NCI-H2029 treated with DMSO at 0.1 percent for 48 hours (cell line): ENCODE results near the gene PRSS56.
A peak's percentile ranks its signal among the peaks of the same experiment; 100 is the strongest.

Source experiments
- DNase-seq: peaks from one replicate; lab custom pipeline; 2025; lab: John Stamatoyannopoulos, UW

Gene PRSS56

DNA sequence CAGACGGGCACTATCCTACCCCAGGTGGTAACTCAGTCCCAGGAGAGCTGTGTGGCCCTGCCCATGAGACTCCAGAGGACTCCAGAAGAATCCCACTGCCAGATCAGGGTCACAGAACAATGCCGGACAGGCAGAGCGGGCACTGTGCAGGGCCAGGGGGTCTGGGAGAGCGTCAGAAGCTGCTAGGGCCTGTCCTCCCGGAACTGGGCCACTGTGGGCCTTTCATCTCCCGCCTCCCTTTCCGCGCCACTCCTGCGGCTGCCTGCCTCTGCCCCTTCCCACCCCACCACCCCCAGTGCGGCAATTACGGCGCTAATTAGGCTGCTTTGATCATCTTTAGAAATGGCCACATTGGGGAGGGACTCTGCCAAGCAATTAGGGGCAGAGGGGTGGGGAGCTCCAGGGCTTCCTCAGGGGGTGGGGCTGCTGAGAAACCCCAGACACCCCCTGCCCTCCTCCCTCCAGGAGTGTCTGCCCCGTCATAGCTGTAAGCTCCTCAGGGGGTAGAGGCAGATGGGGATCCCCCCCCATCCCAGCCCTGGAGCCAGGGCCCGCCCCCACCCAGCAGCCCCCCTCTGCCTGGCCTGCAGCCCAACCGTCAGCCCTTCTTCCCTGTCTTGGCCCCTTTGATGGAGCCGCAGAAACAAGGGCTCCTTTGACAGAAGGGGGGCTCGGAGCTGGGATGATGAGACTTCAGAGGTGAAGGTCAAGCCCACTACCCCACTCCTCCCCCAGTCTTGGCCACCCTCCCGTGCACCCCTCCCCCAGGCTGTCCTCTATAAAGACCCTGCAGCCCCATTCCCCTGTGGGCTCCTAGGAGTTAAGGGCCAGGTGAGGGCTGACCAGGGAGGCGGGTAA lies at the start of gene PRSS56:
TSS of gene PRSS56 (plus strand) at position 808 of the 858 bp plus-strand sequence. CDS start 211 bp downstream, outside the sequence.
- DNase-seq = no peak

DNA sequence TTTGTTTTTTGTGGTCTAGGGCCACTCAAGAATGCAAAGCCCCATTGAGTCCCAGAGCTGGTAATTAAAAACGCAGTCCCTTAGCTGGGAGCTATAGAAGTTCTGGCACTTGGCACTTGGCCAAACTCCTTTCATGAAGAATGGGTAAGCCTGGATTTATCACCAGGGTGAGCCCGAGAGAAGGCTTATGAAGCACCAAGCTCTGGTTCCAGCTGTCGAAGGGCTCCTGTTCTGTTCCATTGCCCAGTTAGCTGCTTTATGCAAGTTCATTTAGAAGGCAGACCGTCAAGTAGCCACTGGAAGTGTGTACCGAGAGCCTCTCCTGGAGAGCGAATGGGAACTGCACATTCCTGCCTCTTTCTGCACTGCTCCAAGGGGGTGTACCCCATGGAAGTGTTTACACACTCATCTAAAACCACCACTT lies 46.7 kb upstream of the PRSS56 start:
- peak; percentile 73 for DNase-seq

DNA sequence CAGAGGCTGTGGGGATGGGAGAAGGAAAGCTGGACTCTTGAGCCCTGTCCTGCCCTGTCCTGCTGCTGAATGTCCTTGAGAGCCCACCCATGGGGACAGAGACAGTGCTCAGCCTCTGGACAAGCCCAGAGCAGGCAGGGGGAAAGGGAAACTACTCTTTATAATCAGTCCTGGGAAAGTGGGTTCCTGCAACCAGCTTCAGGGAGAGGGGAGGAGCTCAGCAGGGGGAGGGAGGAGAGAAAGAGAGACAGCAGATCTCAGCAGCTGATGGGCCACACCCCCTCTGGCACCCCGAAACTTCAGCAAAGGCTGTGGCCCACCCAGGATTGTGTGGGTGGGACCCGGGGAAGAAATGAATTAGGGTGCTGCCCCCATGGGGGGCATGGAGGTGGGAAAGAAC lies 44.1 kb upstream of the PRSS56 start:
- DNase-seq = no peak

DNA sequence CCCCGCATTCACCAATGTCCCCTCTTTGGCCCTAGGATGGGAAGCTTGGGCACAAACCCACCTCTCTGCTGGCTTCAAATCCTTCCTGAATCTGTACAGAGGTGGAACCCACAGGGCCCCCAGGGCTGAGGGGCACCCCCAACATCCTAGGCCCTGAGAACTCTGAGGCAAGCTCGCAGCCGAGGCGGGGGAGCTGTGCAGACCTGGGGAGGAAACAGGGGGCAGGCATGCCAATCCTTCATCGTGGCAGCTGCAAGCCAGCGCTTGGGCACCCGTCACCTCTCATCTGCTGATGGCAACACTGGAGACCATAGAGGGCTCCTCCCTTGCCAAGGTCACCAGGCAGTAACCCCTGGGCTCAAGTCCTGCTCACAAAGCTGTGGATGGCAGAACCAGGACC lies 43.4 kb upstream of the PRSS56 start:
- DNase-seq = no peak

DNA sequence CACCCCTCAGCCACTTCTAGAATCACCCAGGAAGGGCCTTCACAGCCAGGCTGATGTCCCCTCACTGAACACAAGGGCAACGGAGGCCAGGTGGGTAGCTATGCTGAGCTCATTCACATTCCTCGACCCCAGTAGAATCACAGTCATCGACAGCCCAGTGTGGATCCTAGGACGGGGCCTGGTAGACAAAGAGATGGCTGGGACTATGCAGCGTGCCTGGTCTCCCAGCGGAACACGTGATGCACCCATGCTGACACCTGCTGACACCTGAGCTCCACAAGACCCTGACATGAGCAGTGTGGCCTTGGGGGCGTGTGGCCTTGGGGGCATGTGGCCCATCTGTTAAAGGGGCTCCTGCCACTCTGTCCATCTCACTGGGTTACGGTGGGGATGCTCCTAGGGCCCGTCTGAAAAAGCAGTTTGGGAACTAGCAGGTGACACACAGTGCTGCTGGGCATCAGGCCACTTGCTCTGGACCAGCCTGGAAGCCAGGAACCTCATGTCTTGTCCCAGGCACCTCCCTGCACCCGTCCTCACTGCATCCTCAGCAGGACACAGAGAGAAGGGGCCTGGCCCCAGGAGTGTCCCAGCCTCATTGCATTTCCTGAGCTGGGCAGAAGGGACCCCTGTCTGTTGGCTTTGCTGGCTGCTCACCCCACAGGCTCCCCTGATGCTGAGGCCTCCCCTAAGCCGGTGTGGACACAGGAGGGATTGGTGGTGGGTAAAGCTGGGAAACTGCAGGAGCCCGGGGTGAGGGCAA lies 42.3 kb upstream of the PRSS56 start:
- no peak for DNase-seq

DNA sequence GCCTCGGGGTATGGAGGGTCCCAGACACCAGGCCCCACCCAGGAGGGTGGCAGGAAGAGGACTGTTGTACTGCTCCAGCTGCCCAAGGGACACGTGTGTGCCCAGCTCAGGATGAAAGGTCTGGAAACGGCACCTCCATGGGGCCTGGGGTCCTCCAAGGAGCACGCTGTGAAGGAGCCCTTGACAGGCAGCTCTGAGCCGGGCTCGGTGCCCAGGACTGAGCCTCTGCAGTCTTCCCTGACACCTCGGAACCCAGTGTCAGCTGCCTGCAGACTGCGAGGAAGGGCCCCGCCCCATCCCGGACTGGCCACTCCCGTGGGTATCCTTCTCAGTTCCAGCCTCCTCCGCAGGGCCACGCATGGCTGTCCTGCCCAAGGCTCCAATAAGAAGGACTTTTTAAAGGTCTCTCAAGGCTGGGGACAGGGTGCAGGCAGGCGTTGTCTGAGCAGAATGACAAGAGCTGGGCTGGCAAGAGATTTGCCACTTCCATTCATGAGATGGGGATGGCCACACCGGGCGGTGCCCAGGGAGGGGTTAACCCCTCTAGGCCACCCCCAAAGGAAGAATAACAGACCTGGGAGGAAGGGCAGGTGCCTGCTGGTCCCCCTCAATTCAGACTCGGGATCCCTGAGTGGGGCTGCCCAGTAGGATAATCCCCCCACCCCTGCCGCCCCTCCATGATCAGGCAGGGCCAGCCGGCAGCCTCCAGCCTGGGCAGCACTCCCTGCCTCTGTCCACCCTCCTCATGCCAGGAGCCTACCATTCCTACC lies 41.4 kb upstream of the PRSS56 start:
- DNase-seq = no peak

DNA sequence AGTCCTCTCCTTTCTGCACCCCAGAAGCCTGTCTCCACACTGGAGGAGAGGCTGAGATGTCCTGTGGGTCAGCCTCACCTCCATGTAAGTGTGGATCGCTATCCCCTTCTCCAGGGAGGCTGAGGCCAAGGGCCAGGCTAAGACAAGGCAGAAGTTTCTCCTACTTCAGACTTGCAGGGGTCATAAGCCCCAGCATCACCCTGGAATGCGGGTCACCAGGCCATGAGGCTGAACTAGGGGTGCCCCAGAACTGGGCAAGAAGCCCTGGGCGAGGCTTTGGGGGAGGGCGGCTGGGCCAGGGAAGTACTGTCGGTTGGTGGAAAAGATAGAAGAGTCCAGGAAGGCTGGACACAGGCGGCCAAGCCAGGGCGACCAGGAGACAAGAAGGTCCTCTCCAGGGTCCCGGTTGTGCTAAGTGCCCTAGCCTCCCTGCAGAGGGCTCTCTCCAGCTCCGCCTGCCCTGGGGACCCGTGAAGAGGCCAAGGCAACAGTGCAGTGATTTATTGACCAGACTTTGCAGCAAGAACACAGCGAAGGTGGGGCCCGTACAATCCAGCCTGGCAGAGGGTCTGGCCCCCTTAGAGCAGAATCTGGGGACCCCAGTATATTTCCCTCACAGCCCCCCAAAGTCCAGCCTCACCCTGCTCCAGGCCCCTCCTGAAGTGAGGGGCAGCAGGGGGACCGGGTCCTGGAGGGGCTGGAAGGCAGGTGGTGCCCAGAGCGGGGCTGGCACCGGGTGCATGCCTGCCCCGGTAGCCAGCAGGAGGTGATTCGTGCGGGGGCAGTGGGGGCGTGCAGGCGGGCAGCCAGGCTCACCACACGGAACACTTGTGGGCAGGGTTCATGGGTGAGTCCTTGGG lies 40.6 kb upstream of the PRSS56 start:
- no peak for DNase-seq

DNA sequence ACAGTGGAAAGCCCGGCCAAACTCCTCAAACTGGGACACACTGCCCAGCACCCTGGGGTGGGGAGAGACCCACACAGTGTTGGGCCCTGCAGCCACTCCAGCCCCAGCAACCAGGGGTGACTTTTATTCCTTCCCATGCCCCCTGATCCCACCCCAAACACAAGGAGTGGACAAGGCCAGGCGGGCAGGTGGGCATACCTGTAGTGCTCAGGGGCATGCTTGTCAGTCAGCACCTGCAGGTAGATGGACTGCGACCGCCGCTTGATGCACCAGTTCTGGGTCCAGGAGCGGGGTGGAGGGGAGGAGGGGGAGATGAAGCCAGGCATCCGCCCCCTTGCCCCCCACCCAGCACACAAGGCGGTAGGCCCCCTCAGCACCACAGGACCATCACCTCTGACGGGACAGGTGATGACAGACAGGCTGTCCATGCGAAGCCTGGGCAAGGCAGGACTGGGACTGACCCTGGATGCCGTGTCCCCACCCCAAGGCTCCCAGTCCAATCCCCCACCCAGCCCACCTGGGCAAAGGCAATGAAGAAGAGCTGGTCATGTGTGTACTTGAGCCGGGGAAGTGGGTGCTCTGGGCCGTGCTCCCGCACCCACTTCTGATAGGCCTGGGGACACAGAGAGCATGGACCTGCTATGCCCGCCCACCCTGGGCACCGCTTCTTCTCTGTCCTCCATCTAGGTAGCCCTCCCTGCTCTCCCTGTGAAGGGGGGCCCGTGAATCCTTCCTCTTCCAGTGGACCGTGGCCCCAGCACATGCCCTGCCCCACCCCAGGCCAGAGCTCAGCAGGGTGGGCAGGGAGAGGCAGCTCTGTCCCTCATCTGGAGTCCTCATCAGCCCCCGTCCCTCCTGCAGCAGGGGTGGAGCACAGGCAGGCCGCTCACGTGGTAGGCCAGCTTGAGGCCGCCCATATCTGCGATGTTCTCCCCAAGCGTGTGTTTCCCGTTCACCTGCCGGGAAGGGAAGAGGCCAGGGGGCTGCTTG lies 39.7 kb upstream of the PRSS56 start:
- no peak for DNase-seq

DNA sequence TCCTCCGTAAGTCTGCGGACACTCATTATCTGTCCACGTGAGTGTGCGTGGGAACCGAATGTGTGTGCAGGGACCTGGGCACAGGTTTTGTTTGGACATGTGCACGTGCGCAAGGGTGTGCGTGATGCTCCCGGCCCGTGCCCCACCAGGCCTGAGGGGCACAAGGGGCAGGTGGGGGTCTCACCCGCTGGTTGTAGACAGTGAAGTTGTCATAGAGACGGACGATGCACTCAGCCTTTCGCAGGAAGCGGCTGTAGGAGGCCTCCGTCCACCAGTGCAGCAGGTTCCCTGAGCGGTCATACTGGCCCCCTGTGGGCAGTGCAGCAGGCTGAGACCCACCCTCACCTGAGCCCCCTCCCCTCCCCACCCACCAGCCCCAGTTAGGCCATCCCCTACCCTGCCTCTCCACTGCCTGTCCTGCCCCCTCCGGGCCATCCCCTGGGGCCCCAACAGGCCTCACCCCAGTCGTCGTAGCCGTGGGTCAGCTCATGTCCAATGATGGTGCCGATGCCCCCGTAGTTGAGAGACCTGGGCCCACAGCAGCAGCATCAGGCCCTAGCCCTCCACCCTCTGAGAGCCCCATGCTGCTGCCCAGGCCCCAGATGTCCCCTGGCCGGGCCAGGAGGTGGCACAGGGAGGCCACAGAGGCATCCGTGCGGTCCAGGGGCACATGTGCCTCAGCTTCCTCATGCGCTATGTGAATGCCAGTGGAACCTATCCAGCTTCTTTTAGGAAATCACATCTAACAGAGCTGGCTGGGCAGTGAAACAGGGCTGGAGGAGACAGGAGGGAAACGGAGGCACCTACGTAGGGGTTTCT lies 38.7 kb upstream of the PRSS56 start:
- no peak for DNase-seq

DNA sequence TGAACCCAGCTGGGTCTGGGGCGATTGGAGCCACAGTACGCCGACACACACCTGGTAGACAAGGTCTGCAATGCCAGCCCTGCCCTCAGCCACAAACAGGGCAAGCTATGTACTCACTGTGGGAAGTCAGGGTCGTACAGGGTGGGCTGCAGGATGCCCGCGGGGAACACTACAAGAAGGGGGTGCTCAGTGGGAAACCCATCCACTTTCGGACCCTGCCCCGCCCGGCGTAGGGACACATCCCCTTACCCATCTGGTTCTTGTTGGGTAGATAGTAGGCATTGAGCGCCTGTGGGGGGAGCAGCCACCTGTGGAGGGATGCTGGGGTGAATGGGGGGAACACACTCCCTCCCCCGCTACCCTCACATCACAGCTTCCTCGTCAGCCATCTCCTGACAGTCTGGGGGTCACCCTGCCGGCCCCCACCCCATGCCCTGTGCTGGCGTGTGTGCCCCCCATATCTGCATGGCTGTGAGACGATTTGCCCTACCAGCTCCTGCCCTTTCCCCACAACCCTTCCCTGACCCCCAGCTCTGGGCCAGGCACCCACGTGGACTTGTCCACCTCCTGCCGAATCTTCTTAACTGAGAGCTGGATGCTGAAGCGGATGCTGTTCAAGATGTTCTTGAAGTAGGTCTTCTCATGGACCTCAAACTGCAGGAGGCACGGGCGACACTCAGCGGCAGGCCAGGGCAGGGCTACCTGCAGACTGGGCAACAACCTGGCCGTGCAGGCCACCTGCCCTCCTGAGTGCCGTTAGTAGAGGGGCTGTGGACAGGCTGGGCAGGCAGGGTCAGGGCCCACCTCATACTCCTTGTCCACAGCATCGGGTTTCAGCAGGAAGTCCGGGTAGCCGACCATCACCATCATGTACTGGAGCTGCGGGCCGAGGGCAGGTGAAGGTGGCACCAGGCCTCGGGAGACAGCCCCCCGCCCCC lies 37.6 kb upstream of the PRSS56 start:
- DNase-seq = no peak

DNA sequence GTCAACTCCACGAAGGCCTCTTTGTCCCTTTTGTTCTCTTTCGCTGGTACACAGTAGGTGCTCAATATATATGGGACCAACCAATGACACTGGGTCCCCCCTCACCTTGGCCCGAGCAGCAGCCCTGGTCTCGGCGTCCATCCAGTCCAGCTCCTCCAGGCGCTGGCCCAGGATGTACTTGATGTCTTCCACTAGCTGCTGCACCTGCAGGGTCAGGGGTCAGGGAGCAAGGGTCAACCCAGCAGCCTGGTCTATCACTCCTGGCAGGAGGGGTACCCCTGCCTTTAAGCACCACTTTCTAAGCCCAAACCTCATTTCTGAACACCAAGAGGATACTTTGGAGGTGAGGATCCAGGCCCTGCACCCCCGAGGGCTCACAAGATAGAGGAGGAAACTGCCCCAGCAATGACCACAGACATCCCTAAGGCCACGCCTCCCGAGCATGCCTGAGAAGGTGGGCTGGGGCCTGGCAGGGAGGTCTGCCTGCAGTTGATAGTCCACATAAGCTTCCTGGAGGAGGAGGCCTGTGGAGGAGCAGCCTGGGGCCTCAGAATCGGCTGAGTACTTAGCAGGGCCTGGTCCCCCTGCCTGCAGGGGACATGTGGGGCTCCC lies 36.8 kb upstream of the PRSS56 start:
- DNase-seq = no peak

DNA sequence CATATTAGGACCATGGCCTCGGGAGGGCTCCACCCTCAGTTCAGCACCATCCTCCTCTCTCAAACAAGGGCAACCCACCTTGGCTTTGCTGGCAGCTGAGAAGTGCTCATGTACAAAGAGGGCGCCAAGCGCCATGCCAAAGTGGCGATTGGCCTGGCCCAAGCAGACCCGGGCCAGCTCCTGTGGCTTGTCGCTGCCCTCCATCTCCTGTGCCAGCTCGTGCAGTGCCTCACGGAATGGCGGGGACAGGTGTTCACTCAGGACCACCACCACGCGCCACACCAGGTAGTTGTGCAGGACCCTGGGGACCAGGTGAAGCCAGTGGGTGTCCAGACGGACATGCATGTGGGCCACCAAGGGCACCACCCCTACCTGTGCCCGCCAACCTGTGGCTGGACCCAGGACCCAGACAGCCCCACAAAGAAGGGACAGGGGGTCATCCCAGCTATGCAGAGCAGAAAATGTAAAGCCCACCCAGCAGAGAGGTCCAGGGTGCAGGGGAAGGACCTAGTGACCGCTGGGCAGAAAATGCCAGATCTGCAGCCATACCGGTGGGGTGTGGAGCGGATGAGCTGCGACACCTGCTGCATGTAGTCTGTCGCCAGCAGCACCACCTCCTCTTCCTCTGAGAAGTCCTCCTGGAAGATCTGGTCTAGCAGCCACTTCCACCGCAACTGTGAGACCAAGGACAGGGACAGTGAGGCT lies 36.1 kb upstream of the PRSS56 start:
- no peak for DNase-seq

DNA sequence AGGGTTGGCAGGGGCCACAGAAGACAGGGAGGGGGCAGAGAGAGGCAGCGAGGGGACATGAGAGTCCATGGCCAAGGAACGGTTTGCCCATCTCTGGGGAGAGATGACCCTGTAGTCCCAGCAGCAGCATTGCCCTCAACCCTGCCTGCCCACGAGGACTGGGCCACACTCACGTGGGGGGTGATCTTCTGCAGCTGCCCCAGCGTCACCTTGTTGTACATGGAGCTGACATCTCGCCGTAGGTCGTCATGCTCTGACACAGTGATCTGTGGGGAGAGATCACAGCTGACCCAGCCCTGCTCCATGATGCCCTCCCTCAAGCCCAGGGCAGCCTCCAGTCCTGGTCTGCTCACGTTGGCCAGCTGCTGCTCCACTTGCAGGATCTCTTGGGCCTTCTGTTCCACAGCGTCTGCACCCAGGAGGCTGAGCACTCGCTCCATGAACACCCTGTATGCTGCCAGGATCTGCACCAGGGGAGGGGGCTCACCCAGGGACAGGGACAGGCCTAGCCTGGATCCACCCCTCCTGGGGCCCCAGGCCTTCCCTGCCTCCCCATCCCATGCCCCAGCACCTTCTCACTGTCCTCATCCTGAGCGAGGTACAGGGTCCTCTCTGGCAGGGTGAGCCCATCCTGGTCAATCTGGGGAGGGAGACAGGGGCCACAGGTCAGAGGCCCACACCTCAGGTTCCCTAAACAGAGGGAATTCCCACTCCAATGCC lies 35.4 kb upstream of the PRSS56 start:
- DNase-seq = no peak

DNA sequence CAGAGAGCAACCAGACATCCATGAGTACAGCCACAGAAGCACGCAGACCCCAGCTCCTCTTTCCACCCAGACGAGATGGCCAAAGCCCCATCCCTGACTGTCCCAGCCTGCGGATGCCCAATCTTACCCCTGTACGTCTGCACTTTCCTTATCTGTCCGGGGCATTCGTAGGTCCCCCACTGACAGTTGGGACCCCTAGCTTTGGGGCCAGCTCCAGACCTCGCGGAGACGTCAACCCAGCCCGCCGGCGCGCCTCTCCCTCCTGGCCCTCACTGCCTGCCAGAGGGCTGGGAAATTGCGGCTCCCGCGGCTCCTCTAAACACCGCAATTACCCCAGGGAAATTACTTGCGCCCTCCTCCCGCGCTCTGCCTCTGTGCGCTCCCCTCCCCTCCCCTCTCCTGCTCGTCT lies 34.8 kb upstream of the PRSS56 start:
- no peak for DNase-seq

DNA sequence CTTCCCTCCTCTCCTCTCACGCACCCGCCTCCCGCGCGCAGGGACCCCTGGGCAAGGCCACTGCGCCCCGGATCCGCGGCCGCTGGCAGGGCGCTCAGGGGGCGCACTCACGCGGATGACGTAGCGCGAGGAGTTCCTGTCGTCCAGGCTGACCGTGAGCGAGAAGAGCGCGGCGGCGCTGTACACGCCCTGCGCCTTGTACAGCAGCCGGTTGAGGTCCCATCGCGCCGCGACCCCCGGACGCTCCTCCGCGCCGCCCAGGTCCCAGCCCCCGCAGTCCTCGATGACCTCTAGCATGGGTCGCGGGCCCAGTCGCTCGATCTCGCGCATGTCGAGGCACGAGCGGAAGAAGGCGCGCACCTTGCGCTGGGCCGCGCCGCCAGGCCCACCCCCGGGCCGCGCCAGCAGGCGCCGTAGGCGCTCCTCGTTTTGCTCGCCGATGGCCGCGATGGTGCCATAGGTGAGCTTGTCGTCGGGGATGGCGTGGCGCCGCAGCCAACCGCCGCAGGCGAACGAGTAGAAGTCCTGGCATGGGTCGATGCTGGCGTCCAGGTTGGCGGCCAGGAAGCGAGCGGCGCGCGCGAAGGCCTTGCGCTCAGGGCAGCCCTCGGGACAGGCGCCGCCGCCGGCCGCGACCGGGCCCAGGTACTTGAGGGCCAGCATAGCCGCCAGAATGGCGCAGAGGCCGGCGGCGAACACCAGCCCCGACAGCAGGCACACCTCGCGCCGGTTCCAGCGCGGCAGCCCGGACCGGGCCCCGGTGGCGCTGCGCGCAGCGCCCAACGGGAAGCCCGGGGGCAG lies 34.2 kb upstream of the PRSS56 start:
- no peak for DNase-seq
